ENCODE results near the gene ACTN1. TPM values are rescaled to one million over a fixed set of nuclear protein-coding genes. Genes with fewer than 3 reads are reported as not detected.
A peak's percentile ranks its signal among the peaks of the same experiment; 100 is the strongest.

ACTN1 gene
- polyA plus RNA-seq, 1 experiment = 1,184 TPM

DNA sequence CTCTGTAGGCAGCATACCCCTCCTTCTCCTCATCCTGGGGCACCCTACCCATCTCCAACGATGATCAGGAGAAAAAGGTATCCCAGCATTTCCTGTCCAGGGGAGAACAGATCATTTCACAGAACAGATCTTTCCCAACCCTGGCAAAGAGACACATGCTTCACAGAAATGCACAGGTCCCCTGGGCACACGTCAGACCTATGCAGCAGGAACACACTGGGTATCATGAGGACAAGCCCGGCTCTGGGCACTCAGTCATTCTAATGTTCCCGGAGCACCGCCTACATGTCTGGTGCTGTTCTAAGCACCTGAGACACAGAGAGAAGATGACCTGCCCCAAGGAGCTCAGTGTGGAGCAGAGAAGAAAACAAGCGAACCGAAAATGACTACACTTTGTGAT, 56.2 kb downstream of the ACTN1 start:
- peaks cover 33% of the 10 kb centered on the region for H3K36me3 ChIP-seq (ENCODE audit: control insufficient read depth, insufficient read depth, low read length)
- POLR2A ChIA-PET = no interaction called here
- no peak for DNase-seq (ENCODE audit: low read depth)

DNA sequence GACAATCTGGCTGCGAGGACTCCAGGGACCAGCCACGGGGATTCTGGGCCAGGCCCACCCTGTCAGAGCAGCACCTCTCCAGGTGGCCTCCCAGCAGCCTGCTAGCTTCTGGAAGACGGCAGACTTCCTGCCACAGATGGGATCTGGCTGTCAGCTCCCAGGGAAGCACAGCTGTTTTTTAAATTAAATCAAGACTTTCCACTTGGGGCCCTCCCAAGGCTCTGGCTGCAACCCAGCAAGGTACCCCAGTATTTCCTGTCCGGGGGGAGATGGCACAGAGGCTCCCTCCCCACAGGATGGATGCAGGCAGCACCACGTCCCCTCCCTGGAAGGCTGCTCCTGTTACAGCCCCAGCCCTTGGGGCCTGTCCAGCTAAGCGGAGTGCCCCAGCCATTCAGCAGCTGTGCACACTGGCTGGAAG, 56.9 kb downstream of the ACTN1 start:
- DNase-seq (ENCODE audit: low read depth) = no peak
- H3K27me3 ChIP-seq (ENCODE audit: control insufficient read depth, insufficient read depth, low read length) = no peaks in the 10 kb centered on the region
- no peak overlapping the region for H3K4me3 ChIP-seq (ENCODE audit: low read depth, low read length)
- peaks cover 30% of the 10 kb centered on the region for H3K36me3 ChIP-seq (ENCODE audit: control insufficient read depth, insufficient read depth, low read length)
- ChIA-PET POLR2A (no interaction called here), CTCF (interaction anchor here (0.7 to 1.7 kb wide), 6 partner anchors 9 to 56 kb away, joined by 3 to 4 read pairs (median 3); no protein-coding TSS in a partner anchor)
- TF ChIP-seq, protein P1, sequence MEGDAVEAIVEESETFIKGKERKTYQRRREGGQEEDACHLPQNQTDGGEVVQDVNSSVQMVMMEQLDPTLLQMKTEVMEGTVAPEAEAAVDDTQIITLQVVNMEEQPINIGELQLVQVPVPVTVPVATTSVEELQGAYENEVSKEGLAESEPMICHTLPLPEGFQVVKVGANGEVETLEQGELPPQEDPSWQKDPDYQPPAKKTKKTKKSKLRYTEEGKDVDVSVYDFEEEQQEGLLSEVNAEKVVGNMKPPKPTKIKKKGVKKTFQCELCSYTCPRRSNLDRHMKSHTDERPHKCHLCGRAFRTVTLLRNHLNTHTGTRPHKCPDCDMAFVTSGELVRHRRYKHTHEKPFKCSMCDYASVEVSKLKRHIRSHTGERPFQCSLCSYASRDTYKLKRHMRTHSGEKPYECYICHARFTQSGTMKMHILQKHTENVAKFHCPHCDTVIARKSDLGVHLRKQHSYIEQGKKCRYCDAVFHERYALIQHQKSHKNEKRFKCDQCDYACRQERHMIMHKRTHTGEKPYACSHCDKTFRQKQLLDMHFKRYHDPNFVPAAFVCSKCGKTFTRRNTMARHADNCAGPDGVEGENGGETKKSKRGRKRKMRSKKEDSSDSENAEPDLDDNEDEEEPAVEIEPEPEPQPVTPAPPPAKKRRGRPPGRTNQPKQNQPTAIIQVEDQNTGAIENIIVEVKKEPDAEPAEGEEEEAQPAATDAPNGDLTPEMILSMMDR (IDR thresholded peaks at IDR 0.05; ENCODE audit: insufficient read depth, low read depth, low read length) = no peak

More for the DNA sequence above, 56.2 kb downstream of the ACTN1 start:
- H3K4me3 ChIP-seq (ENCODE audit: low read depth, low read length) = no peak overlapping the region
- no peaks in the 10 kb centered on the region for H3K27me3 ChIP-seq (ENCODE audit: control insufficient read depth, insufficient read depth, low read length)
- TF ChIP-seq, protein P1 (IDR thresholded peaks at IDR 0.05; ENCODE audit: insufficient read depth, low read depth, low read length) = no peak
- CTCF ChIA-PET = interaction anchor here (0.9 to 1.8 kb wide), 5 partner anchors 10 to 184 kb away, joined by 3 to 8 read pairs (median 4); no protein-coding TSS in a partner anchor

DNA sequence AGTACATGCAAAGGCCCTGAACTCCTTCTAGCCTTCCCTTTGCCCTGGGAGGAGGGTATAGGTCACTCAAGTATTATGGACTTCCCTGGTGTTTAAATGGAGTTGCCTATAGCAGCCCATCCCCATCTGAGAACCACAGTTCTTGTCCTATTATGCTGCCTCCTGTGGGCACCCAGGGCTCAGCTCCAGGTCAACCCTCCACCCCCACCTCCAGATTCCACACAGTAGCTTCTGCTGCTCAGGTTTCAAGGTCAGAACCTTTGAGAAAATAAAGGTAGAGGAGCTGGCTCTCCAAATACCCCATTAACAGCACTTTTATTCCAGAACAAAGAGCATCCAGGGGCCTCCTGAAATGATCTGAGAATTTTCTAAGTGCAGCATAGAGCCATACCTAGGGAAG, 57.4 kb downstream of the ACTN1 start:
- Histone ChIP-seq H3K27me3 (ENCODE audit: control insufficient read depth, insufficient read depth, low read length) (no peaks in the 10 kb centered on the region), H3K4me3 (ENCODE audit: low read depth, low read length) (no peak overlapping the region), H3K36me3 (ENCODE audit: control insufficient read depth, insufficient read depth, low read length) (peaks cover 34% of the 10 kb centered on the region)
- no peak for DNase-seq (ENCODE audit: low read depth)
- ChIA-PET POLR2A (no interaction called here), CTCF (interaction anchor here (0.7 to 1.7 kb wide), 5 partner anchors 9 to 56 kb away, joined by 3 to 4 read pairs (median 3); no protein-coding TSS in a partner anchor)
- TF ChIP-seq, protein P1 (IDR thresholded peaks at IDR 0.05; ENCODE audit: insufficient read depth, low read depth, low read length) = peak; percentile 27; the same call in 1 of the 2 replicates

DNA sequence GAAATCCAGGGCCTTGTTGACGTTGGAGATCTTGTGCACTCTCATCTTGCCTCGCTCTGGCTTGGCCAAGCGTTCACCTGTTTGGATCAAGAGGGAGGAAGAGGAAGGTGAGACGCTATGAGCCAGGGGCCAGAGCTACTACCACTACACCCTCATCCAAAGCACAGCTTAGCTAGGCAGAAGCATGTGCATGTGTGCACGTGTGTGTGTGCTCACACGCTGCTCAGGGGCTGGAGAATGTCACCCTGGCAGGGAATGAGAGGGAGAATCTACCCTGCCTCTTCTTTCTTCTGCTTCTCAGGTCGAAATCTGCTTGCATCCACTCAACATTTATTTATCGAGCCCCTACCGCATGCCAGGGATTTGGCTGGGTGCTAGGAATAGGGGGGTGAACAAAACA, 58.1 kb downstream of the ACTN1 start:
- TF ChIP-seq, protein P1 (IDR thresholded peaks at IDR 0.05; ENCODE audit: insufficient read depth, low read depth, low read length) = no peak
- Histone ChIP-seq H3K4me3 (ENCODE audit: low read depth, low read length) (no peak overlapping the region), H3K27me3 (ENCODE audit: control insufficient read depth, insufficient read depth, low read length) (no peaks in the 10 kb centered on the region), H3K36me3 (ENCODE audit: control insufficient read depth, insufficient read depth, low read length) (peaks cover 38% of the 10 kb centered on the region)
- no peak for DNase-seq (ENCODE audit: low read depth)
- POLR2A ChIA-PET = no interaction called here
- CTCF ChIA-PET = interaction anchor here (1.7 kb wide), 1 partner anchor 12 kb away, joined by 4 read pairs; no protein-coding TSS in a partner anchor

DNA sequence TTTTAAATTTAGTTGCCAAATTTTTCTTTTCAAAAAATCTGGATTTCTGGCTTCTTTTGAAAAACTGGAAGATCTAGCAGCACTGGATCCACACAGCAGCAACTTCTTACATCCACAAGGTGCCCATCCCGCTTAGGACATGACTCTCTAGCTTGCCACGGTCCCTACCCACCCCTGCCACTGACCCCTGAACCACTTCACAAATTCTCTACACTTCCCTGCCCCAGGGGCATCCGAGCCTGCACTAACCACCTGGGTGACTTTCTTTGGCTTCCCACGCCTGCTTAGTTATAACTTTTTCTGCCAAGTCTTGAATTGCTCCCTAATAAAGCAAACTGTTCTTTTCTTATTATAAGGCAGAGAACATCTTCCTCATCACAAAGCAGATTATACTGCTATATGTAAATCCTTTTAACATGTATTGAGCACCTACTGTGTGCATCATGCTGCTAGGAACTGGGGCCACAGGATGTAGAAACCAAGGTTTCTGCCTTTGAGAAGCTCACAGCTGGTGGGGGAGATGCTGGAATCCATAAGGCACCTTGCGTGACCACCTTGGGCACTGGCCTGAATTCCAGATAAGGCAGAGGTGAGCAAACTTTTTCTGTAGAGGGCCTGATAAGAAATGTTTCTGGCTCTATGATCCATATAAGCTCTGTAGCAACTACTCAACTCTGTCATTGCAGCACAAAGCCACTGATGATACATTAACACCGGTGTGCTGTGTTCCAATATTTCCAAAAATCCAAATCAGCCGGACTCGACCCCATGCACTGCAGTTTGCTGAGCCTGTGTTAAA, 59.8 kb downstream of the ACTN1 start:
- TF ChIP-seq, protein P1 (IDR thresholded peaks at IDR 0.05; ENCODE audit: insufficient read depth, low read depth, low read length) = no peak
- no peak for DNase-seq (ENCODE audit: low read depth)
- no peak overlapping the region for H3K4me3 ChIP-seq (ENCODE audit: low read depth, low read length)
- H3K27me3 ChIP-seq (ENCODE audit: control insufficient read depth, insufficient read depth, low read length) = no peaks in the 10 kb centered on the region
- POLR2A ChIA-PET = no interaction called here
- CTCF ChIA-PET = interaction anchor here (0.9 to 1.5 kb wide), 4 partner anchors 8 to 20 kb away, joined by 3 to 5 read pairs (median 4); no protein-coding TSS in a partner anchor
- H3K36me3 ChIP-seq (ENCODE audit: control insufficient read depth, insufficient read depth, low read length) = peaks cover 38% of the 10 kb centered on the region

Data from BJ (cell line).